NCI-H2171 treated with DMSO at 0.1 percent for 48 hours (cell line): ENCODE data around the gene OR13J1.
"Not testable (repeated sequence)": the region's sequence is repeated elsewhere in the genome, so short reads cannot be mapped to it uniquely, and the experiment has no call there.

Source experiments
- DNase-seq: peaks from one replicate; lab custom pipeline; 2025; lab: John Stamatoyannopoulos, UW

The OR13J1 gene, protein sequence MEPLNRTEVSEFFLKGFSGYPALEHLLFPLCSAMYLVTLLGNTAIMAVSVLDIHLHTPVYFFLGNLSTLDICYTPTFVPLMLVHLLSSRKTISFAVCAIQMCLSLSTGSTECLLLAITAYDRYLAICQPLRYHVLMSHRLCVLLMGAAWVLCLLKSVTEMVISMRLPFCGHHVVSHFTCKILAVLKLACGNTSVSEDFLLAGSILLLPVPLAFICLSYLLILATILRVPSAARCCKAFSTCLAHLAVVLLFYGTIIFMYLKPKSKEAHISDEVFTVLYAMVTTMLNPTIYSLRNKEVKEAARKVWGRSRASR

DNA sequence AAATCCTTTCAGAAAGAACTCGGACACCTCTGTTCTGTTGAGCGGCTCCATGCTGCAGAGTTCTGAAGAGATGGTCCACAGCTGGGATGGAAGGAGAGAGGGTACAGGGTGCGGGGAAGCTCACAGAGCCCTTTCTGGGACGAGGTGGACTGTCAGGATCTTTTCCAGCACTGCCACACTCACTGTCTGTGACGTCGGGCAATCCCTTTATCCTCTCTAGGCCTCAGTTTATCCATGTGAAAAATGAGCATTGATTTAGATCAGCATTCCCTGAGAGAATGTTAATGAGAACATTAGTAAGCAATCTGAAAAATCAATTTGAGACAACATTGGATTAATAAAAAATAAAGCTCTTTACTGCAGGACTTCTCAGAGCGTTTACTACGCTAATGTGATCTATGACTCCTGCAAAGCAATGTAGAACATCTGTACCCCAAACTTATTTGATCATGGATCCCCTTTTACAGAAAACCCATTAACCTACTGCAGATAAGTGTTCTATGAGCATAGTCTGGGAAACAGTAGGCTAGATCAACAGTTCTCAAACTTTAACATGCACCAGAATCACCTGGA lies at the start of gene OR13J1:
Gene OR13J1, minus strand, starts transcription at position 51 of the 573 bp plus-strand sequence. Its CDS starts 0 bp downstream, at position 51.
- no peak for DNase-seq

DNA sequence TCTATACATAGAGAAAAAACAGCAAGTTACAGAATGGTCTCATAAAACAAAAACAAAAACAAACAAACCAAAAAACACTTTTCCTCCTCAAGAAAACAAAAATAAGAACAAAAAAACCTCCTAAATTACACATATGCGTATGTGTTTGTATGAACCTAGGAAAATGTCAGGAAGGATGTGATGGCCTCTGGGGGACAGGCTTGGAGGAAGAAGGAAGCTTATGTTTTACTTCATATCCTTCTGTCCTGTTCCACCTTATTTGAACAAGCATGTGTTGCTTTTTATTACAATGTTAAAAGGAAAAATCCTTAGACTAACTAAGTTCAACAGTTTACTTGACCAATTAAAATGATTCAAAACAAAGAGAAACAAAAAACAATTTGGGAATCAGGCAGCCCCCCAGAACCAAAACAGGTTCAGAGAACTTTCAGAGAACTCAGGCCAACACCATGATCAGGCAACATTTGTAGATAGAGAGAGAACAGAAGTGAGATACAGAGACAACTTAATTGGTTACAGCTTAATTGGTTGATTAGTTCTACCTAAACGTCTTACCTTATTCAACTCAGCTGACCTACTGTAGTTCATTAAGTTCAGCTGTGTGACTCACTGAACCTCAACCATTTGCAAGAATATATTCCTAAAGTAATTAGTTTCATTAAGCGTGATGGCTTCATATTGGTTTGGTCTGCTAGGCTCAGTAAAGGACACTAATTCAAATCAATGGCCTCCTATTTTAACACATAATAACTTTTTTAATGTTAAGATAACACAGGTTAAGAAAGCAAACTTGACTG lies 49.2 kb upstream of the OR13J1 start:
- DNase-seq: no peak

DNA sequence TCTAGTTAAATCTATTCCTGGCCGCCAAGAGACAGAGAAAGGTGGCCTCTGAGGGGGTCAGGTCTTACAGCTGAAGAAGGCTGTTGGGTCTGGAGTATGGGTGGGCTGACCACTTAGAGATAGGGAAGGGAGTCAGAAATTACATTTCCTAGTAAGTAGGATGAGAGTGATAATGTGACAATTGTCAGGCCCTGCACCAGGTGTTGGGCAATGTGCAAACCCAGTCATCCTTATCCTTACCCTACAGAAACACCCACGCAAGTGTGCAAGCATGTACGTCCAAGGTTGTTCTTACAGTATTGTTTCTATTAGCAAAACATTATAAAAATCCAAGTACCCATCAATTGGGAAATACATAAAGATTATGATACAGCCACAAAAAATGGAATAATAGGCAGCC lies 48.6 kb upstream of the OR13J1 start:
- DNase-seq: no peak

DNA sequence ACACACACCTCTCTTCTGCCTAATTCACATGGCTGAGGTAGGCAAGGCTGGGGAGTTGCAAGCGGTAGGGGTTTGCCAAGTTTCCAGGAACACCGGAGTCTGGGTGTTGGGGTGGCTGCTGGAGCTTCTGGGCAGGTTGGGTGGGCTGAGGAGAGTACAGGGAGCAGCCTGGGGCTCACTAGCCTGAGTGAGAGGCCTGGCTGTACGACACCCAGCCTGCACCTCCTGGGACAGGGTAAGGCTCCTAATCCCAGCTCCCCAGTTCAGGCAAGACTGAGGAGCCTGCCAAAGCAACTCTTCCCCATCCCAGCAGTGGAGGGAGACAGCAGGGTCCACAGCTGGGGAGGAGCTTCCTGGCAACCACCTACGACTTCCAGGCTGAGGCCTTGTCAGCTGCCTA lies 47.1 kb upstream of the OR13J1 start:
- no peak for DNase-seq

DNA sequence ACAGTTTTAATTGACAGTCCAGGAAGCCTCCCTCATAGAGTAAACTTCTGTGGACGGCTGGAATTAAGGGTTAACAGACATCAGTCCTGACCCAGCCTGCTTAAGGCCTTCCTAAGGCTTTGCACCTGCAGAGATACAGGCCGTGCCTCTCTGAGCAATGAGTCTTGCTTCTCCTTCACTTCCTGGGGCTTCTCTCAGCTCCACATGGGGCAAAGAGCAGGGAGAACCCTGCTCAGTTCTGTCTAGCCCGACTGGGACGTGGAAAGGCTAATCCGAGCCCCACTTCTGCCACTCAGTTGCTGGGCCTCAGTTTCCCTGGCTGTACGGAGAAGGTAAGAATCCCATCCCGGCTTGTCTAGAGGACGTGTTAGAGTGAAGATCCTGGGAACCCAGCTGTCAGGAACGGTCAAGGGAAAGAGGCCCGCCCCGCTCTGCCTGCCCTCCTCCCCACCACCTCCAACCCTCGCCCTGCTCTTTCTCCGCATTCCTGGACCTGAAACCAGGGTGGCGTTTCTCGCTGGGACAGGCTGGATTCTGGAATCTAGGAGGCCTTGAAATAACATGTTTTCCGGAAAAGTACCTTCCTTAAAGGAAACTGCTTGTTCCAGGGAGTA lies 45.6 kb upstream of the OR13J1 start:
- DNase-seq: no peak

DNA sequence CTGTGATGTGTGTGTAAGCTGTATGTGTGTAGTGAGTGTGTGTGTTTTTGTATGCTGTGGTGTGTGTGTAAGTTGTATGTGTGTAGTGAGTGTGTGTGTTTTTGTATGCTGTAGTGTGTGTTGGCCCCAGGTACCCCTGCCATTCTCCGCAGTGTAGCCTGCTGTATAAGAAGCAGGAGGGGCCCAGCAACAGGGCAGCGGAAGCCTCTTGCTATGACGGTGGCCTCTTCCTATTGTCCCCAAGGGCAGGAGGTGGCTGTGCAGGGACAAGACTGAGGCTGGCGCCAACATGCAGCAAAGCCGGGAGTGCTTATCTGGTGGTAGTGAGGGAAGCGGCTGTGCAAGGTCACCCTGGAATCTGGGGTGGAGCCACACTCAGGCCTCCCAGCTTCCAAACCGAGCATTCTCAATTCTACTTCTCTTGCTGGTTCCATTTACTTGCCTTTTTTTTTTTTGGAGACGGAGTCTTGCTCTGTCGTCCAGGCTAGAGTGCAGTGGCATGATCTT lies 44.2 kb upstream of the OR13J1 start:
- no peak for DNase-seq

DNA sequence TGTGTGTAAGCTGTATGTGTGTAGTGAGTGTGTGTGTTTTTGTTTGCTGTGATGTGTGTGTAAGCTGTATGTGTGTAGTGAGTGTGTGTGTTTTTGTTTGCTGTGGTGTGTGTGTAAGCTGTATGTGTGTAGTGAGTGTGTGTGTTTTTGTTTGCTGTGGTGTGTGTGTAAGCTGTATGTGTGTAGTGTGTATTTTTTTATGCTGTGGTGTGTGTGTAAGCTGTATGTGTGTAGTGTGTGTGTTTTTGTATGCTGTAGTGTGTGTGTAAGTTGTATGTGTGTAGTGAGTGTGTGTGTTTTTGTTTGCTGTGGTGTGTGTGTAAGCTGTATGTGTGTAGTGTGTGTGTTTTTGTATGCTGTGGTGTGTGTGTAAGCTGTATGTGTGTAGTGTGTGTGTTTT lies 43.2 kb upstream of the OR13J1 start:
- not testable (repeated sequence) for DNase-seq

DNA sequence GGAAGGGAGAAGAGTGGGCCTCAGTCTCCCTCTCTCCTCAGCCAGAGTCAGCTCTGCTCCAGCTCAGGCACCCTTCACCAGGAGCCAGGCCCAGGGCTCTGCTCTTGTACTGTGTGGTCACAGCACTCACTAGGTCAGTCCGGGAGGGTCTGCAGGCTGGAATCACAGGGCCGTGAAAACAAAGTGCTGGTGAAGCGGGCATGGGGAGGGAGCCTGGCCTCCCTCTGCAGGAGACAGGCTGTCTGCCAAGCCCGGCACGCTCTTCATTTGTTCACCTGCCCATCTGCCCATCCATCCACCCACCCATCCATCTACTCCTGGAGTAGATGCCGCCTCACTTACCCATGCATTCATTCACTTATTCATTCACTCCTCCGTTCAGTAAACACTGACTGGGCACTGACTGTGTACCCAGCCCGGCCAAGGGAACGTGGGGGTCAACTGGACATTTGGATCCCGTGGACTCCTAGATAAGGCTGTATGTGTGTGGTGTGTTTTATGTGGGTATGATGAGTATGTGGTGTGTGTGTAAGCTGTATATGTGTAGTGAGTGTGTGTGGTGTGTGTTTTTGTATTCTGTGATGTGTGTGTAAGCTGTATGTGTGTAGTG lies 42.7 kb upstream of the OR13J1 start:
- no peak for DNase-seq

DNA sequence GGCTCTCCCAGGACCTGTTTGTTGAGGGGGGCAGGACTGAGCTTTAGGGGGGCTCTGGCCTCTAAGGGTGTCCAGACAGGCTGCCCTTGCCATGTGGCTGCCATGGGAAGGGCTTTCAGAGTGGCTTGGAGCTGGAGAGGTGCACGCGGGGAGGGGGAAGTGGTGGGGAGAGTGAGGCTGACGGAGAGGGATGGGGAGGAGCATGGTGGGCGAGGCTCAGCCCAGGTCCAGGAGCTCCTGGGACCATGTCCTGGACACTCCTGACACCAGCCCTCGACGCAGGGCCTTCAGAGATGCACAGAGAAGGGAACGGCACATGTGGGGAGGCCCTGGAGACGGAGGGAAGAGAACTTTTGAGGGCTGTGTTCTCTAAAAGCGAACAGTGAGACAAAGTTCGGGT lies 41.5 kb upstream of the OR13J1 start:
- no peak for DNase-seq

DNA sequence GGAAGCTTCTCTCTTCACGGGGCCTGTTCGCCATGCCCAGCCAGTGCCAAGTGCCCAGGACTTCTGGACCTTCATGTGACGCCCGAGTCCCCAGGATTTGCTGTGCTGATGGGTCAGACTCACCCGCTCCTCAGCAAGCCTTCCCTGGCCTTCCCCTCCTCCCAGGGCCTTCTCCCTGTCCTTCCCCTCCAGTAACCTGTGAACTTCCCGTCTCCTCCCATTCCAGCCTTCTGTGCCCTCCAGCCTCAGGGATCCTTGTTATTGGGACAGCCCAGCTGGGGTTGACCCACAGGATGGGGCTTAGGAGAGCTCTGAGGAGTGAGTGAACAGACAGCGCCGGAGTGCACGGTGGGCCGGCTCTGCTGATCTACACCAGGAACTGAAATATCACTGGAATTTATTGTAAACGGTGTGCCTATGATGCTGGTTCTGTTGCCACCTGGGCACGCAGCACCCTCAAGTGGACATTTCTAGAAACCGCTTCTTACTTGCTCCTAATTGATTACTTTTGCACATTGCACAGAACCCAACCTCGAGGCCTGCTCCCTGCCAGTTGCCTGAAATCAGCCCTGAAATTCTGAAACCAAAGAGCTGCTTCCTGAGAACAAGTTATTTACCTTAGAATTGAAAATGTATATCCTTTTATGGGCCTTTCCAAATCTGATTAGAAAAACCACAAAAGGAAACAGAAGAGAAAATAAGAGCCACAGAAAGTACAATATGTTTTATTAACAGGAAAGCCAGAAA lies 40.6 kb upstream of the OR13J1 start:
- DNase-seq: peak; percentile 51

DNA sequence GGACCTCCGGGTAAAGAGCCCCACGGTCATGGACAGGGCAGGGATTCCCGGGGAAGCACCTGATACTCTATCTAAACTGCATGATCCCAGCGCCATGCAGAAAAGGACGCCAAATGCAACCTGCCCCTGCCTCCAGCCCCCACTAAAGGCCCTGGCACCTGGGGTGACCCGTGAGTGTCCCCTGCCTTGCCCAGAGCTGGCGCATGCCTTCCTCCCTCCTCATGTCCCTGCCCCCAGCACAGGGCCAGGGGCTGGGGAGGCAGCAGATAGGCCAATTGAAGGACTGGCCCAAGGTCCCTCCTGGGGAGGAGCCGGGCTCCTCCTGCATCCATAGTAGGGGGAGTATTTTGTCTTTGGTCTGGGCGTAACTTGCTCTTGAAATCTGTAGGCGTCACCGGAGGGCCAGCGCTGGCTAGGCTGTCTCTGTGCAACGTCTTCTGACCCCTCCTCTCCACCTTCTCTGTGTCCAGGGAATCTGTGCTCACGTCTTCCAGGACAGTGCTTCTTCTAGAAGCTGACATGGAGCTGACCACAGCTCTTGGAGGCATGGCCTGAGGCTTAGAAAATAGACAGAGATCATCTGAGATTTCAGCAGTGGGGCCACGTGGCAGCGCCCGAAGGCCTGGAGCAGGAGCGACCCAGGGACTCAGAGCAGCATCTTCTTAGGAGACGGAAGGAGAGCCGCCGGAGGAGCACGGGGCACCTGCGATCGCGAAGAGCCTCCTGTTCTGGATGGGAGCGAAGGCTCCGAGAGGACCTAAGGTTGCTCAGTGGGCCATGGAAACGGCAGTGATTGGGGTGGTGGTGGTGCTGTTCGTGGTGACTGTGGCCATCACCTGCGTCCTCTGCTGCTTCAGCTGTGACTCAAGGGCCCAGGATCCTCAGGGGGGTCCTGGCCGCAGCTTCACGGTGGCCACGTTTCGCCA lies 39.7 kb upstream of the OR13J1 start:
- DNase-seq: no peak

DNA sequence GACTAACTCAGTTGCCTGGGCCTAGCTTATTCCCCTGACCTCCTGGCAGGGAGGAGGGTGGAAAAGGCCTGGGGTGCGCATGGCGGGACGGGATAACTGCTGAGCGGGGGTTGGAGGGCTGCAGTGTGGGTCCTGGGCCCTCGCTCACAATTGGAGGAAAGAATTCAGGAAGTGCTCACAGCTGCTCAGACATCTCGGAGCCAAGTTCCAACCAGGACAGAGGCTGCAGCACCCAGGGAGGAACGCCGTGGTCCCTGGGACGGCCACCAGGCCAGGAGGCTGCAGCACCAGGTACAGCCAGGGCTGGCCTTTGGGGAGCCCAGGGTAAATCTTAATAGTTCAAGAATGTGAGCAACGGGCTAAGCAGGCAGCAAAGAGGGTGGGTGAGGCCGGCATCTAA lies 39.1 kb upstream of the OR13J1 start, which contains the start of gene SPAAR:
Gene SPAAR, plus strand, starts transcription at position 217 of the 400 bp plus-strand sequence. CDS start 974 bp downstream, outside the sequence.
- DNase-seq: no peak

DNA sequence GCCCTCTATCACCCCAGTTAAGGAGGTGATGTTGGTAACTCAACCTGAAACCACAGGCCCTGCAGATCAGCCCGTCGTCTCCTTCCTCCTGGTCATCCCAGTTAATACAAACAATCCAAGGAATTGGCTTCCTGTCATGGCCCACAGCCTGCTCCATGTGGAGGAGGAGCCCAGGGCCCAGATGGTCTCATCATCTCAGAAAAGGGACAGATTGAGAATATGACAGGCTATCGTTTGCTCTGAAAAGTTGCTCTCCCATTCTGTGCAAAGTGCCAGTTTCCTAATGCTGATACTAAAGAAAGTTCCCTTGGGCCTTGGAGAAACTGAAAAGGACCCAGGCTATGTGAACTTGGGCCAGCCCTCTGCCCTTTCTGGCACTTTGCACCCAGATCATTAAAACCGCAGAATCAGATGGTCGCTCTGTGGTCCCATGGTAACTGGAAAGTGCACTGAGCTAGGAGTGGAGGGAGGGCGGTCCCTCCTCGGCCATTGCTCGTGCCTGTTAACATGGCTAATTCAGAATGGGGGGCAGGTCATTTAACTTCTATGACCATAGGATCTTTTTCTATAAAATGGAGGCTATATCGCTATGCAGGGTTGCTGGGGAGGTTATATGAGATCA lies 38.4 kb upstream of the OR13J1 start:
- peak; percentile 23 for DNase-seq

DNA sequence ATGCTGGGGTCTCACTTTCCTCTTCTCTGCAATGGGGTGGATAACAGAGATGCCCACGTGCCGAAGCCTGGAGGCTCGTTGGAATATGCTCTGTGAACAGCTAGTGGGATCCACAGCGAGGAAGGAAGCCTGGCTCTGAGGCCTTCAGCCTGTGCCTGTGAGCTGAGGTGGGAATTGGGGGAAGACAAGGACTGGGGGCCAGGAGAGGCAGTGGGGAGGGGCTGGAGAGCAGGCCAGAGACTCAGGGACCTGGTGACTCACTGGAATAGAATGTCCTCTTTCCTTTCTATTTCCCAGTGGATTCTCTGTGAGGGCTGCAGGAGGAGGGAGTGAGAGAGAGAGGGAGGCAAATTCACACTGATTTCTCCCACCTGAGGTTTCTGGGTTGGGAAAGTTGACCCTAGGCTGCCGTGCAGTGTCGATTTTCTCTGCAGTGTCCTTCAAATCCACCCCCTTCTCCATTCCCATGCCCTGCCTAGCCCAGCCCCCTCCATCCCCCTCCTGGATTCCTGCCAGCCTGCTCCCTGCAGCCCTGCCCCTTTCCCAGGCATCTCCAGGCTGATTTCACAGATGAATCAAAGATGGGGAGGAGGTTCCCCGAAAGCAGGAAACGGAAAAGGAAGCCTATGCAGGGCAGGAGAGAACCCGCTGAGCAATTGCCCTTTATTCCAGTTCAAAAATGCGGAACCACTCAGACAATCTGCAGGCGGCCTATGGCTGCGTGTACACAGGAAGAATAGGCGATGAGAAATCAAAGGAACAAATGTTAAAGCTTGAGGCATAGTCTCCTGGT lies 37.7 kb upstream of the OR13J1 start:
- DNase-seq: peak; percentile 42

DNA sequence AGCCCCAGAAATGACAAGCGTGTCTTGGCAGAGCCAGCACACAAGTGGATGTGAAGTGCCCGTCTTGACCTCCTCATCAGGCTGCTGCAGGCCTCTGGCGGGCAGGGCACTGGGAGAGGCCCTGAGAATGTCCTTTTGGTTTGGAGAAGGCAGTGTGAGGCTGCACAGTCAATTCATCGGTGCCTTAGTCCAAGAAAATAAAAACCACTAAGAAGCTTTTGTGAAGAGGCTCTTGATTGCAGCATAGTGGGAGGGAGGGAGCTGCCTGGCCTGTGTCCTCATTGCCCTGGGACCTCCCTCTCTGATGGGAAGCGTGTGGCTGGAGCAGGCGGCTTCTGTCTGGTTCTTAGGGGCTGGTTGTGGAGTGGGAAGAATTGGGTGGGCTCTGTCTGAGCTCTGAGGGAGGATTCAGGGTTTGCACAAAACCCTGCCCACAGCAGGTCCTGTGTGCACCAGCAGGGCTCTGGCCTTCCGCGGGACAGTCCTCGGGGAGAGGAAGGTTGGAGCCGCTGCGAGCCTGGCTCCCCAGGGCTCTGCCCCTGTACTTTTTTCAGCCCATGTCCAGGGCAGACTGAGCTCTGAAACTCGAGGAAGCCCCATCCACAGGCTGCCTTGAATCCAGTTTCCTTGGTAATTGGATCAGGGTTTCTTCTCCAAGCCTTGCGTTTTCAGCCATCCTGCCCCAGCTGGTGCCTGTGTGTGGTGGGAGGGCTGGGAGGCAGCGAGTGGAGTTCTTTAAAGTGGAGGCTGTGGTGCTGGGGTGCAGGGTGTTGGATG lies 36.9 kb upstream of the OR13J1 start:
- DNase-seq: peak; percentile 12

DNA sequence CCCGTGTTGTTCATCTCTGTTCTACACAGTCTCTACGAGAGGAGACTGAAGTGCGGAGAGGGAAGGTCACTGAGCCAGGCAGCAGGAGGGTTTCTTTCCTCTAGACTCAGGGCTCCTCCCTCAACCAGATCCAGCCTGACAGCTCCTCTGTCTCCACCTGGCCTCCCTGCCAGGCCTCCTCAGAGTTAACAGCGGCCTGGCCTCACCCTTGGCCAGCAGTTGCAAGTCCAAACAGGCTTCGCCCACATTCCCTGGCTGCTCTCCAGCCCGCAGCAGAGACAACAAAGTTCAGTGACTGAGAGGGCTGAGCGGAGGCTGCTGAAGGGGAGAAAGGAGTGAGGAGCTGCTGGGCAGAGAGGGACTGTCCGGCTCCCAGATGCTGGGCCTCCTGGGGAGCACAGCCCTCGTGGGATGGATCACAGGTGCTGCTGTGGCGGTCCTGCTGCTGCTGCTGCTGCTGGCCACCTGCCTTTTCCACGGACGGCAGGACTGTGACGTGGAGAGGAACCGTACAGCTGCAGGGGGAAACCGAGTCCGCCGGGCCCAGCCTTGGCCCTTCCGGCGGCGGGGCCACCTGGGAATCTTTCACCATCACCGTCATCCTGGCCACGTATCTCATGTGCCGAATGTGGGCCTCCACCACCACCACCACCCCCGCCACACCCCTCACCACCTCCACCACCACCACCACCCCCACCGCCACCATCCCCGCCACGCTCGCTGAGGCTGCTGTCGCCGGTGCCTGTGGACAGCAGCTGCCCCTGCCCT lies 35.9 kb upstream of the OR13J1 start, which contains the start of gene HRCT1:
Gene HRCT1, plus strand, starts transcription at position 291 of the 768 bp plus-strand sequence. Its CDS starts 86 bp downstream, at position 377.
- no peak for DNase-seq
